RCC 7860 (cell line): ENCODE results near the gene THAP9.
A peak's percentile ranks its signal among the peaks of the same experiment; 100 is the strongest.
"Not testable (repeated sequence)": the region's sequence is repeated elsewhere in the genome, so short reads cannot be mapped to it uniquely, and the experiment has no call there.

Experiments
- DNase-seq: peaks from one replicate; pipeline ENCODE4 v3.0.0-alpha.2; 2015; ENCODE audit warnings: low spot score
- FAIRE-seq: peaks from 2 replicates; lab custom pipeline; 2012; peaks lifted over from hg19 to GRCh38; lab: Jason Lieb, UNC

THAP9 gene

GRCh38 chr4:82893942-82894341, 6.6 kb upstream of the THAP9 start:
- FAIRE-seq = no peak
- DNase-seq = no peak

GRCh38 chr4:82896755-82897154, 3.8 kb upstream of the THAP9 start:
- FAIRE-seq (no peak), DNase-seq (no peak)

GRCh38 chr4:82898322-82899243, 2.0 kb upstream of the THAP9 start:
- FAIRE-seq = peak; percentile 70
- DNase-seq = peak; percentile 40

- FAIRE-seq (no peak), DNase-seq (no peak)
Observed at GRCh38 chr4:82899374-82900065, 1.0 kb upstream of the THAP9 start.

- no peak for FAIRE-seq
- DNase-seq = no peak
Observed at GRCh38 chr4:82900066-82900410, 497 bp upstream of the THAP9 start.

- DNase-seq (no peak), FAIRE-seq (no peak)
Observed at GRCh38 chr4:82901183-82901718, 716 bp downstream of the THAP9 start.

GRCh38 chr4:82903737-82904136, 3.2 kb downstream of the THAP9 start:
- FAIRE-seq = no peak
- DNase-seq = no peak

- FAIRE-seq (peak; percentile 87), DNase-seq (peak; percentile 71)
Observed at GRCh38 chr4:82905205-82905604, 4.7 kb downstream of the THAP9 start.

GRCh38 chr4:82906469-82906868, 5.9 kb downstream of the THAP9 start:
- DNase-seq (no peak), FAIRE-seq (no peak)

GRCh38 chr4:82909326-82909725, 8.8 kb downstream of the THAP9 start:
- no peak for DNase-seq
- no peak for FAIRE-seq

GRCh38 chr4:82913305-82913704, 12.8 kb downstream of the THAP9 start:
- FAIRE-seq (no peak), DNase-seq (no peak)

GRCh38 chr4:82913968-82914367, 13.4 kb downstream of the THAP9 start:
- not testable (repeated sequence) for FAIRE-seq, DNase-seq

- no peak for DNase-seq
- no peak for FAIRE-seq
Observed at GRCh38 chr4:82918091-82918490, 17.6 kb downstream of the THAP9 start.

- DNase-seq (no peak), FAIRE-seq (no peak)
Observed at GRCh38 chr4:82919386-82919785, 18.9 kb downstream of the THAP9 start.

GRCh38 chr4:82921795-82922194, 21.3 kb downstream of the THAP9 start:
- DNase-seq (no peak), FAIRE-seq (no peak)

- DNase-seq = no peak
- no peak for FAIRE-seq
Observed at GRCh38 chr4:82930848-82931755, 30.6 kb downstream of the THAP9 start.

- FAIRE-seq (no peak), DNase-seq (no peak)
Observed at GRCh38 chr4:82934441-82934840, 33.9 kb downstream of the THAP9 start.

- no peak for FAIRE-seq
- no peak for DNase-seq
Observed at GRCh38 chr4:82939414-82939813, 38.9 kb downstream of the THAP9 start.

GRCh38 chr4:82947498-82947897, 47.0 kb downstream of the THAP9 start:
- FAIRE-seq (no peak), DNase-seq (no peak)

GRCh38 chr4:82948647-82949204, 48.2 kb downstream of the THAP9 start:
- no peak for FAIRE-seq
- DNase-seq = peak; percentile 5

- no peak for FAIRE-seq
- no peak for DNase-seq
Observed at GRCh38 chr4:82951196-82951595, 50.7 kb downstream of the THAP9 start.
